Neural cell (in vitro differentiated cells): ENCODE results near the gene DUSP22. TPM values are rescaled to one million over a fixed set of nuclear protein-coding genes. Genes with fewer than 3 reads are reported as not detected.

Source experiments
- H2AFZ ChIP-seq: fragments of 200-600, 300-800 bp; sonication (generic), shearing (Covaris generic); 2 replicates; pipeline ENCODE4 v1.6.0; 2014; ENCODE audit warnings: low read depth, mild to moderate bottlenecking, antibody characterized with exemption, low read length, moderate library complexity
- H3F3A ChIP-seq: fragments of 200-600 bp; shearing (Covaris generic); 2 replicates; pipeline ENCODE4 v1.6.1; 2016; ENCODE audit warnings: mild to moderate bottlenecking, moderate library complexity, mixed read lengths, antibody characterized with exemption, low read length; ENCODE audit not compliant: insufficient read depth, poor library complexity, severe bottlenecking
- H3K27ac ChIP-seq: fragments of 200-600, 300-800 bp; sonication (generic), shearing (Covaris generic); 2 replicates; pipeline ENCODE4 v1.5.1; 2014; ENCODE audit warnings: mild to moderate bottlenecking, low read length, moderate library complexity
- H3K27me3 ChIP-seq: fragments of 300-800, 200-600 bp; sonication (generic), shearing (Covaris generic); 2 replicates; pipeline ENCODE4 v1.6.0; 2014; ENCODE audit warnings: mild to moderate bottlenecking, low read depth, low read length, moderate library complexity; ENCODE audit not compliant: insufficient read depth
- H3K36me3 ChIP-seq: fragments of 300-800, 200-600 bp; sonication (generic), shearing (Covaris generic); 2 replicates; pipeline ENCODE4 v1.5.1; 2014; ENCODE audit warnings: mild to moderate bottlenecking, antibody characterized with exemption, low read length, moderate library complexity; ENCODE audit not compliant: insufficient read depth
- H3K4me2 ChIP-seq: fragments of 300-800, 200-600 bp; sonication (generic), shearing (Covaris generic); 2 replicates; pipeline ENCODE4 v1.6.0; 2014; ENCODE audit warnings: mild to moderate bottlenecking, low read length
- H3K4me3 ChIP-seq: fragments of 300-800, 200-600 bp; sonication (generic), shearing (Covaris generic); 2 replicates; pipeline ENCODE4 v1.5.1; 2014; ENCODE audit warnings: mild to moderate bottlenecking, low read length, moderate library complexity
- H3K79me2 ChIP-seq: fragments of 200-600 bp; shearing (Covaris generic); replicated peaks from 2 replicates; pipeline ENCODE4 v1.6.0; 2014; ENCODE audit warnings: mild to moderate bottlenecking, low read length, moderate library complexity; ENCODE audit not compliant: insufficient read depth
- H3K9ac ChIP-seq: fragments of 300-800, 200-600 bp; sonication (generic), shearing (Covaris generic); 2 replicates; pipeline ENCODE4 v1.6.1; 2016; ENCODE audit warnings: mild to moderate bottlenecking, low read length, mixed read lengths
- H3K9me2 ChIP-seq: fragments of 200-600 bp; shearing (Covaris generic); 2 replicates; pipeline ENCODE4 v1.6.1; 2016; ENCODE audit warnings: mild to moderate bottlenecking, low read length, mixed read lengths; ENCODE audit not compliant: insufficient read depth
- H3K9me3 ChIP-seq: fragments of 200-600, 300-800 bp; sonication (generic), shearing (Covaris generic); 2 replicates; pipeline ENCODE4 v1.6.1; 2016; ENCODE audit warnings: mild to moderate bottlenecking, mixed run types, low read length, moderate library complexity, mixed read lengths
- H4K20me1 ChIP-seq: fragments of 200-600 bp; shearing (Covaris generic); 2 replicates; pipeline ENCODE4 v1.6.1; 2016; ENCODE audit warnings: mild to moderate bottlenecking, mixed run types; ENCODE audit not compliant: insufficient read depth
- CTCF ChIP-seq: fragments of 450-650 bp; IDR thresholded peaks from 2 replicates; pipeline ENCODE4 v1.5.1; 2014; ENCODE audit warnings: antibody characterized with exemption, mild to moderate bottlenecking, moderate library complexity; ENCODE audit not compliant: poor library complexity, severe bottlenecking
- EP300 ChIP-seq: fragments of 450-650 bp; conservative IDR thresholded peaks from 2 replicates; pipeline ENCODE4 v1.6.1; 2014; ENCODE audit warnings: antibody characterized with exemption, mild to moderate bottlenecking, moderate library complexity; ENCODE audit not compliant: poor library complexity, severe bottlenecking
- EZH2 ChIP-seq: fragments of 200-600, 300-800 bp; shearing (Covaris generic), sonication (generic); IDR thresholded peaks from 2 replicates; pipeline ENCODE4 v1.6.1; 2014; ENCODE audit warnings: antibody characterized with exemption, low read length, borderline replicate concordance, mild to moderate bottlenecking; ENCODE audit not compliant: insufficient read depth, poor library complexity, severe bottlenecking
- MXI1 ChIP-seq: fragments of 450-650 bp; conservative IDR thresholded peaks from 2 replicates; pipeline ENCODE4 v1.6.1; 2014; ENCODE audit warnings: antibody characterized with exemption, mild to moderate bottlenecking; ENCODE audit not compliant: poor library complexity, severe bottlenecking
- POLR2AphosphoS5 ChIP-seq: IDR thresholded peaks from 2 replicates; pipeline ENCODE4 v1.6.1; 2012
- RAD21 ChIP-seq: fragments of 450-650 bp; conservative IDR thresholded peaks from 2 replicates; pipeline ENCODE4 v1.6.1; 2014; ENCODE audit warnings: antibody characterized with exemption, mild to moderate bottlenecking, moderate library complexity
- REST ChIP-seq: IDR thresholded peaks from 2 replicates; pipeline ENCODE4 v1.6.1; 2012; ENCODE audit warnings: borderline replicate concordance
- SMC3 ChIP-seq: fragments of 450-650 bp; conservative IDR thresholded peaks from 2 replicates; pipeline ENCODE4 v1.6.1; 2014; ENCODE audit warnings: antibody characterized with exemption, mild to moderate bottlenecking, moderate library complexity; ENCODE audit not compliant: poor library complexity
- TAF1 ChIP-seq: IDR thresholded peaks from 2 replicates; pipeline ENCODE4 v1.6.1; 2012; ENCODE audit warnings: low read depth
- polyA plus RNA-seq: library from polyadenylated mRNA; depleted of rRNA; stranded (reverse); fragments of >200 nt; gene quantifications from 2 replicates; pipeline ENCODE4 v1.2.3, GENCODE V29; 2014

The DUSP22 gene
- polyA plus RNA-seq, 1 donor from 2014 or later: 24.9 TPM

GRCh38 chr6:257774-258173 lies 34.5 kb upstream of the DUSP22 start:
- Histone ChIP-seq H3K9me2 (no peaks in the 10 kb centered on the region), H4K20me1 (no peaks in the 10 kb centered on the region), H2AFZ (no peak overlapping the region), H3K27me3 (no peaks in the 10 kb centered on the region), H3F3A (no peaks in the 10 kb centered on the region), H3K36me3 (no peaks in the 10 kb centered on the region), H3K27ac (no peak overlapping the region), H3K79me2 (no peaks in the 10 kb centered on the region), H3K9ac (no peak overlapping the region), H3K9me3 (peaks cover 3% of the 10 kb centered on the region), H3K4me3 (no peak overlapping the region), H3K4me2 (no peak overlapping the region)
- no peak for TF ChIP-seq CTCF
- TF ChIP-seq MXI1: no peak
- TF ChIP-seq EP300: no peak
- TF ChIP-seq POLR2AphosphoS5: no peak
- no peak for TF ChIP-seq REST
- TF ChIP-seq EZH2: no peak
- no peak for TF ChIP-seq RAD21
- TF ChIP-seq SMC3: no peak
- TF ChIP-seq TAF1: no peak

GRCh38 chr6:259316-259715 lies 33.0 kb upstream of the DUSP22 start:
- H3K36me3 ChIP-seq: no peaks in the 10 kb centered on the region
- peaks cover 3% of the 10 kb centered on the region for H3K9me3 ChIP-seq

More at GRCh38 chr6:259316-259715, 33.0 kb upstream of the DUSP22 start:
- H4K20me1 ChIP-seq: no peaks in the 10 kb centered on the region
- no peaks in the 10 kb centered on the region for H3F3A ChIP-seq
- no peak overlapping the region for H3K4me2 ChIP-seq
- H3K79me2 ChIP-seq: no peaks in the 10 kb centered on the region
- no peak for TF ChIP-seq REST
- TF ChIP-seq EP300: no peak
- TF ChIP-seq CTCF: no peak
- no peak for TF ChIP-seq EZH2
- TF ChIP-seq MXI1: no peak
- no peak for TF ChIP-seq TAF1
- no peak for TF ChIP-seq SMC3
- TF ChIP-seq RAD21: no peak
- no peak for TF ChIP-seq POLR2AphosphoS5
- no peak overlapping the region for H3K27ac ChIP-seq
- H3K9ac ChIP-seq: no peak overlapping the region
- H3K27me3 ChIP-seq: no peaks in the 10 kb centered on the region
- H3K9me2 ChIP-seq: no peaks in the 10 kb centered on the region
- H2AFZ ChIP-seq: no peak overlapping the region
- no peak overlapping the region for H3K4me3 ChIP-seq
